Measurements from ENCODE around the gene CUL2.
"Not testable (repeated sequence)": the region's sequence is repeated elsewhere in the genome, so short reads cannot be mapped to it uniquely, and the experiment has no call there.

DNA sequence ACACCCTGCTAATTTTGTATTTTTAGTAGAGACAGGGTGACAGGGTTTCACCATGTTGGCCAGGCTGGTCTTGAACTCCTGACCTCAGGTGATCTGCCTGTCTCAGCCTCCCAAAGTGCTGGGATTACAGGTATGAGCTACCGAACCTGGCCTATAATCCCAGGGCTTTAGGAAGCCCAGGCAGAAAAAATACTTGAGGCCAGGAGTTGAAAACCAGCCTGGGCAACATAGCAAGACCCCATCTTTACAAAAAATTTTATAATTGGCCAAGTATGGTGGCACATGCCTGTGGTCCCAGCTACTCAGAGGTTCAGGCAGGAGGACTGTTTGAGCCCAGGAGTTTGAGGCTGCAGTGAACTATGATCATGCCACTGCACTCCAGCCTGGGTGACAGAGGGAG lies 99.0 kb downstream of the CUL2 start:
- TF ChIP-seq CTCF (IDR thresholded peaks at IDR 0.05); REST (IDR thresholded peaks at IDR 0.05; ENCODE audit: insufficient read depth in 1 of 2, low read depth in 2 of 2, low read length in 1 of 2); SIN3A (IDR thresholded peaks at IDR 0.05; ENCODE audit: borderline replicate concordance, insufficient read depth, low read depth, low read length); POLR2AphosphoS5 (IDR thresholded peaks at IDR 0.05; ENCODE audit: low read depth, low read length); TCF7L2 (IDR thresholded peaks at IDR 0.05; ENCODE audit: low read depth, low read length): not testable (repeated sequence)
